Calu3 (cell line): Measurements from ENCODE around the gene TEAD1. TPM values are rescaled to one million over a fixed set of nuclear protein-coding genes. Genes with fewer than 3 reads are reported as not detected.

Experiments
- BruUV-seq: library from RNA; stranded (reverse); fragments of 400-500 nt; replicated peaks from 2 replicates; lab custom pipeline; 2021; lab: Mats Ljungman, UMichigan
- CTCF ChIA-PET: fragments of 300-600 bp; sonication (Branson Sonifier 250); formaldehyde crosslinking; loops from one replicate; lab custom pipeline; 2022; ENCODE audit warnings: antibody characterized with exemption; lab: Charles Lee
- DNase-seq: peaks from one replicate; pipeline ENCODE4 v3.0.0; 2022
- H3K27ac Mint-ChIP-seq: one replicate; pipeline ENCODE4 v1.8.0; 2022; ENCODE audit warnings: mixed read lengths; ENCODE audit not compliant: unreplicated experiment
- H3K27me3 Mint-ChIP-seq: one replicate; pipeline ENCODE4 v1.8.0; 2022; ENCODE audit warnings: mixed read lengths; ENCODE audit not compliant: unreplicated experiment
- H3K36me3 Mint-ChIP-seq: one replicate; pipeline ENCODE4 v1.8.0; 2022; ENCODE audit warnings: mild to moderate bottlenecking, moderate library complexity, mixed read lengths; ENCODE audit not compliant: insufficient read depth, unreplicated experiment
- H3K4me1 Mint-ChIP-seq: one replicate; pipeline ENCODE4 v1.8.0; 2022; ENCODE audit warnings: mild to moderate bottlenecking, low read depth, mixed read lengths; ENCODE audit not compliant: unreplicated experiment
- H3K4me3 Mint-ChIP-seq: one replicate; pipeline ENCODE4 v1.8.0; 2022; ENCODE audit warnings: mild to moderate bottlenecking, low read depth, moderate library complexity, mixed read lengths; ENCODE audit not compliant: unreplicated experiment
- H3K9me3 Mint-ChIP-seq: one replicate; pipeline ENCODE4 v1.8.0; 2022; ENCODE audit warnings: low read depth, mixed read lengths; ENCODE audit not compliant: unreplicated experiment
- intact Hi-C: fragments of 100-400 bp; cut with micrococcal nuclease; formaldehyde crosslinking; loops from one replicate; pipeline ENCODE4 v1.10.0; 2022; ENCODE audit not compliant: unreplicated experiment
- total RNA-seq: library from RNA; stranded (reverse); gene quantifications from 2 replicates; pipeline ENCODE4 v1.2.3, GENCODE V29; 2022
- TF ChIP-seq, protein P1 (sequence below): fragments of 200-600 bp; IDR thresholded peaks from one replicate; pipeline ENCODE4 v1.8.0; 2022; ENCODE audit warnings: antibody characterized with exemption; ENCODE audit not compliant: unreplicated experiment

Gene TEAD1
- total RNA-seq, 1 experiment from 2014 or later, result 104 TPM

DNA sequence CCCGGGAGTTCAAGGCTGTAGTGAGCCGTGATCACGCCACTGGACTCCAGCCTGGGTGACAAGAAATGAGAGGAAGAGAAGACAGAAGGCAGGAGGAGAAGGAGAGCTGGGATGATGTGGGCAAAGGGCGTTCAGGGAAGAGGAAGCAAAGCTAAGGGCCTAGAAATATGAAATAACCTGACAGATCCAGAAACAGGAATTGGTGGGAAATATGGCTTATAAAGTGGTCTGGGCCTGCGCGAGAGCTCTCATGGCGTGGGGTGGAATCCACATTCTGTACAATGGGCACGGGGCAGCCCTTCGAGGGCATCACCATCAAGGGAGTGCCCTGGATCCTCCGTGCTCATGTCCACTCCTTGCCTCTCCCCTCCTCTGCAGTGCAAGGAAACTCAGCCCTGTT is 288.1 kb downstream of the TEAD1 start:
- H3K27ac Mint-ChIP-seq, result no peak overlapping the region
- CTCF ChIA-PET, result no interaction called here
- no peaks in the 10 kb centered on the region for H3K27me3 Mint-ChIP-seq
- TF ChIP-seq, protein P1, sequence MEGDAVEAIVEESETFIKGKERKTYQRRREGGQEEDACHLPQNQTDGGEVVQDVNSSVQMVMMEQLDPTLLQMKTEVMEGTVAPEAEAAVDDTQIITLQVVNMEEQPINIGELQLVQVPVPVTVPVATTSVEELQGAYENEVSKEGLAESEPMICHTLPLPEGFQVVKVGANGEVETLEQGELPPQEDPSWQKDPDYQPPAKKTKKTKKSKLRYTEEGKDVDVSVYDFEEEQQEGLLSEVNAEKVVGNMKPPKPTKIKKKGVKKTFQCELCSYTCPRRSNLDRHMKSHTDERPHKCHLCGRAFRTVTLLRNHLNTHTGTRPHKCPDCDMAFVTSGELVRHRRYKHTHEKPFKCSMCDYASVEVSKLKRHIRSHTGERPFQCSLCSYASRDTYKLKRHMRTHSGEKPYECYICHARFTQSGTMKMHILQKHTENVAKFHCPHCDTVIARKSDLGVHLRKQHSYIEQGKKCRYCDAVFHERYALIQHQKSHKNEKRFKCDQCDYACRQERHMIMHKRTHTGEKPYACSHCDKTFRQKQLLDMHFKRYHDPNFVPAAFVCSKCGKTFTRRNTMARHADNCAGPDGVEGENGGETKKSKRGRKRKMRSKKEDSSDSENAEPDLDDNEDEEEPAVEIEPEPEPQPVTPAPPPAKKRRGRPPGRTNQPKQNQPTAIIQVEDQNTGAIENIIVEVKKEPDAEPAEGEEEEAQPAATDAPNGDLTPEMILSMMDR, result no peak
- peaks cover 5% of the 10 kb centered on the region for H3K4me1 Mint-ChIP-seq
- intact Hi-C loops, result no loop called here
- no peak for DNase-seq
- no TSS peak for BruUV-seq
- no peaks in the 10 kb centered on the region for H3K9me3 Mint-ChIP-seq
- no peak overlapping the region for H3K4me3 Mint-ChIP-seq
- no peaks in the 10 kb centered on the region for H3K36me3 Mint-ChIP-seq

DNA sequence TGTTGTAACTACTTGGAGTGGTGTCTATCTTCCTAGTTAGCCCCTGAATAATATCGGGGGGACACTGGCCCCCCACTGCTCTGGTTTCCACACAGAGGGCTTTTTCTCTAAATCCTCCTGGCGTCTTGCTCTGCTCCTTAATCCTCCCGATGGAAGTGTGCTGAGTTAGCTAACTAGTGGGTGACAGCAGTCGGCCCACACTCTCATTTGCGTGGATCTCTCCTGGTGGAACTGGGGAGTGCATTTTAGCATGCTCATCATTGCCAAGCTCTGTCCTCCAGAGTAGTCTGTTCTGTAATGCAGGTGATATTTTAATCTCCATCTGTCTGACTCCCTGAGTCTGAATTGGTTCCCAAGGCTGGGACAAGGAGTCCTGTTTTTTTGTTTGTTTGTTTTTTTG is 288.8 kb downstream of the TEAD1 start:
- H3K4me3 Mint-ChIP-seq, result no peak overlapping the region
- no TSS peak for BruUV-seq
- TF ChIP-seq, protein P1, result no peak
- no peak for DNase-seq
- H3K36me3 Mint-ChIP-seq, result no peaks in the 10 kb centered on the region
- no peaks in the 10 kb centered on the region for H3K9me3 Mint-ChIP-seq
- intact Hi-C loops, result no loop called here
- H3K27me3 Mint-ChIP-seq, result no peaks in the 10 kb centered on the region
- H3K4me1 Mint-ChIP-seq, result peaks cover 11% of the 10 kb centered on the region
- CTCF ChIA-PET, result interaction anchor here (1.2 kb wide), 1 partner anchor 29 kb away, joined by 3 read pairs; no protein-coding TSS in a partner anchor
- H3K27ac Mint-ChIP-seq, result no peak overlapping the region

DNA sequence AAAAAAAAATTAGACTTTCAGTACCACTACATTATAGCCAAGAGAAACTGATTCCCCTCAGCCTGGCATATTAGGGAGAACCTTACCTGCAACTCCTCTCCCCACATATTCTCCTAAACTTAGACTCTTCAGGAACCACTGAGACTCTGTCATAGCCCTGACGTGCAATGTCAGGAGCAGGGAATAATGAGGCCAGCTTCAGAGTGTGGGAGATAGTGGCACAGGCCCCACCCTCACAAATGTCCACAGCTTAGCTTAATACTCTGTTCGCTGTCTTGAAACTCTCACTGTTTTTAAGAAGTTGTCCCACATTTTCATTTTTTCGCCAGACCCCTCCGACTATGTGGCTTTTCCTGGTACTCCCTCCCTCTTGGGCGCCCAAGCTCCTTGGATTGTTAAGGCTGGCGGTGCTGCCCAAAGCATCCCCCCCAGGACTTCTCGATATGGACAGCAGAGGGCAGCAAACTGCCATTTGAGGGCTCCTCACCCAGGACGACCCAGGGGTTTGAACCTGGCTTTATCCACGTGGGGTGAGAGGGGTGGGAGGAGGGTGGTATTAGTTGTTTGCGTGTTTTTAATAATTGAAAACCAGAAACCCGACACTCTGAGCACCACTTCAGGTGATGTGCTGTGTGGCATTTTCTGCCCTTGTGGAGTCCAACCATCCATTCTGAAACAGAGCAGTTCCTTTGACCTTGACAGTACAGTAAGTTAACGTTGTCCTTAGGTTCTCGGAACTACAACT is 289.7 kb downstream of the TEAD1 start:
- peak; percentile 84 for DNase-seq
- H3K4me3 Mint-ChIP-seq, result no peak overlapping the region
- H3K27me3 Mint-ChIP-seq, result no peaks in the 10 kb centered on the region
- no peaks in the 10 kb centered on the region for H3K36me3 Mint-ChIP-seq
- H3K9me3 Mint-ChIP-seq, result no peaks in the 10 kb centered on the region
- intact Hi-C loops, result loop anchor here (1.0 kb wide), 3 partner anchors 188 to 243 kb away; no protein-coding TSS in a partner anchor
- TF ChIP-seq, protein P1, result peak; percentile 87
- peaks cover 16% of the 10 kb centered on the region for H3K4me1 Mint-ChIP-seq
- CTCF ChIA-PET, result interaction anchor here (0.6 to 1.5 kb wide), 17 partner anchors 16 to 674 kb away, joined by 3 to 9 read pairs (median 4); partner anchors contain the start of gene RASSF10
- BruUV-seq, result no TSS peak
- H3K27ac Mint-ChIP-seq, result no peak overlapping the region

DNA sequence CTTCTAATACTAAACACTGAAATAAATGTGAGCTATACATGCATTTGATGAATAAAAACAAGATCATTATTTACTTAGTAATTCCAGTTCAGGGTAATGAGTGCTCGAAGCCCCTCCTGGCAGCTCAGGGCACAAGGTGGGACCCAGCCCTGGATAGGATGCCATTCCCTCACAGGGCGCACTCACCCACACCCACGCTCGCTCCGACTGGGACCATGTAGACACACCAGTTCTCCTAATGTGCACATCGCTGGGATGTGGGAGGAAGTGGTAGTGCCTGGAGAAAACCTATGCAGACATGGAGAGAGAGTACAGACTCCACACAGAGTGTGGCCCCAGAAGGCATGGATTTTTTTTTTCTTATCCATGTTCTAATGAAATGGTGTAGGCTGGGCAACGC is 290.4 kb downstream of the TEAD1 start:
- H3K27ac Mint-ChIP-seq, result no peak overlapping the region
- H3K9me3 Mint-ChIP-seq, result no peaks in the 10 kb centered on the region
- TF ChIP-seq, protein P1, result no peak
- H3K36me3 Mint-ChIP-seq, result no peaks in the 10 kb centered on the region
- H3K27me3 Mint-ChIP-seq, result no peaks in the 10 kb centered on the region
- BruUV-seq, result no TSS peak
- no peak for DNase-seq
- CTCF ChIA-PET, result interaction anchor here (0.6 to 1.5 kb wide), 6 partner anchors 46 to 1437 kb away, joined by 3 to 9 read pairs (median 7); no protein-coding TSS in a partner anchor
- H3K4me1 Mint-ChIP-seq, result peaks cover 16% of the 10 kb centered on the region
- no peak overlapping the region for H3K4me3 Mint-ChIP-seq
- intact Hi-C loops, result loop anchor here (1.0 to 5.0 kb wide), 5 partner anchors 48 to 243 kb away; no protein-coding TSS in a partner anchor
